Neural crest cell (in vitro differentiated cells): ENCODE results near the gene TMEM161A. TPM values are rescaled to one million over a fixed set of nuclear protein-coding genes. Genes with fewer than 3 reads are reported as not detected.

Experiments
- DNase-seq: peaks from one replicate; pipeline ENCODE4 v3.0.0; 2021; ENCODE audit warnings: low read depth, mixed read lengths, low spot score
- H3K27ac Mint-ChIP-seq: one replicate; pipeline ENCODE4 v1.8.0; 2021; ENCODE audit warnings: mild to moderate bottlenecking, mixed read lengths; ENCODE audit not compliant: unreplicated experiment
- H3K27me3 Mint-ChIP-seq: 2 replicates; pipeline ENCODE4 v1.8.0; 2021; ENCODE audit warnings: low read depth, mild to moderate bottlenecking, mixed read lengths
- H3K36me3 Mint-ChIP-seq: 2 replicates; pipeline ENCODE4 v1.8.0; 2021; ENCODE audit warnings: low read depth, mild to moderate bottlenecking, mixed read lengths
- H3K4me1 Mint-ChIP-seq: 2 replicates; pipeline ENCODE4 v1.8.0; 2021; ENCODE audit warnings: mixed read lengths
- H3K4me3 Mint-ChIP-seq: one replicate; pipeline ENCODE4 v1.8.0; 2021; ENCODE audit warnings: mild to moderate bottlenecking, mixed read lengths
- H3K9me3 Mint-ChIP-seq: 2 replicates; pipeline ENCODE4 v1.8.0; 2021; ENCODE audit warnings: mixed read lengths
- long read RNA-seq: library from polyadenylated mRNA; unstranded; transcript quantifications from one replicate; pipeline ENCODE4 v2.0.0, GENCODE V29; 2020
- total RNA-seq: library from RNA; stranded (reverse); gene quantifications from 2 replicates; pipeline ENCODE4 v1.2.1, GENCODE V29; 2021
- TF ChIP-seq, protein P1 (sequence below): fragments of 200-600 bp; sonication (generic); conservative IDR thresholded peaks from 2 replicates; pipeline ENCODE4 v1.5.0; 2021; ENCODE audit warnings: antibody characterized with exemption, mild to moderate bottlenecking

TMEM161A gene
- 42.8 and 44.8 TPM in 2 replicates for total RNA-seq
- long read RNA-seq, transcript TMEM161A-201 (12 exons, 1,820 nt): major isoform, 7 of 12 reads
- long read RNA-seq, partial matches to known transcripts: 1 of 12 reads
- long read RNA-seq, other reads (novel, unspliced or antisense): 3 of 12 reads

DNA sequence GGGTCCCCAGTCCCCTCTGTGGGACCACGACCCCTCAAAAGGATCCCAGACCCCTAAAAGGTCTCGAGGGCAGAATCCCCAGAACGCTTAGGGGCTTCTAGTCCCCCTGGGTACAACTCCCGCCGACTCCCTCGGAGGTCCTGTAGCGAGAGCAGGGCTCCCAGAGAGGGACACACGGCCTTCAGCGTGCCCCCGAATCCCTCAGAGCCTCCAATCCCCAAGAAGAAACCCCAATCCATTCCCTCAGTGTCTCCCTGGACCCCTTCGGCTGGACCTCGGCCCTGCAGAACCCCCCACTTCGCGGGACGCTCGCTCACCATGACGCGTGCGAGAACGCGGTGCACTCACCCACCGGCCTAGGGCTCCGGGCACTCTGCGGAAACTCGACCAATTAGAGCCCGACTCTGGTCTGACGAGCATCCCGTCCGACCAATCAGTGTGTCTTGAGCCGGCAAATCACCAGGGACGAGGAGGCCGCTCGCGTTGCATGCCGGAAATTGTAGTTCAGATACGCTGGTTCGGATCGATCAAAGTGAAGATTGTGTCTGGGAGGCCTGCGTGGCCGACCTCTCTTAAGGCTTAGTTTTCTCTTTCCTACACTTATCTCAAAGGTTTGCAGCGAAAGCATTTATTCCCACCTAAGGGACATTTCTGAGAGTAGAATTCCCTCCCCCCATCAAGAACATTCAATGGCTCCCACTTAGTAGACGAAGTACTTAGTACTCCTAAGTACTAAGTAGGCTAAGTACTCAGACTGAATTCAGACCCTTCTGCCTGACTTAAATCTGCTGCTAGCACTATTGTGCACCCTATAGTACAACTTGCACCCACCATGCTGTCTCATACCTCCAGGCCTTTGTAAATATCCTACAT, at the start of gene TMEM161A:
Gene TMEM161A (minus strand): TSS at position 370 of the 873 bp plus-strand sequence. CDS start 50 bp downstream, at position 320.
- Mint-ChIP-seq H3K4me3 (peak within 1 kb of the TSS; percentile 98), H3K9me3 (peaks cover 3% of the 10 kb centered on the region), H3K27ac (peak within 1 kb of the TSS; percentile 99), H3K36me3 (no peaks in the 10 kb centered on the region), H3K27me3 (peaks cover 5% of the 10 kb centered on the region), H3K4me1 (peaks cover 21% of the 10 kb centered on the region)
- peak; percentile 97 for DNase-seq
- TF ChIP-seq, protein P1, sequence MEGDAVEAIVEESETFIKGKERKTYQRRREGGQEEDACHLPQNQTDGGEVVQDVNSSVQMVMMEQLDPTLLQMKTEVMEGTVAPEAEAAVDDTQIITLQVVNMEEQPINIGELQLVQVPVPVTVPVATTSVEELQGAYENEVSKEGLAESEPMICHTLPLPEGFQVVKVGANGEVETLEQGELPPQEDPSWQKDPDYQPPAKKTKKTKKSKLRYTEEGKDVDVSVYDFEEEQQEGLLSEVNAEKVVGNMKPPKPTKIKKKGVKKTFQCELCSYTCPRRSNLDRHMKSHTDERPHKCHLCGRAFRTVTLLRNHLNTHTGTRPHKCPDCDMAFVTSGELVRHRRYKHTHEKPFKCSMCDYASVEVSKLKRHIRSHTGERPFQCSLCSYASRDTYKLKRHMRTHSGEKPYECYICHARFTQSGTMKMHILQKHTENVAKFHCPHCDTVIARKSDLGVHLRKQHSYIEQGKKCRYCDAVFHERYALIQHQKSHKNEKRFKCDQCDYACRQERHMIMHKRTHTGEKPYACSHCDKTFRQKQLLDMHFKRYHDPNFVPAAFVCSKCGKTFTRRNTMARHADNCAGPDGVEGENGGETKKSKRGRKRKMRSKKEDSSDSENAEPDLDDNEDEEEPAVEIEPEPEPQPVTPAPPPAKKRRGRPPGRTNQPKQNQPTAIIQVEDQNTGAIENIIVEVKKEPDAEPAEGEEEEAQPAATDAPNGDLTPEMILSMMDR: no peak

DNA sequence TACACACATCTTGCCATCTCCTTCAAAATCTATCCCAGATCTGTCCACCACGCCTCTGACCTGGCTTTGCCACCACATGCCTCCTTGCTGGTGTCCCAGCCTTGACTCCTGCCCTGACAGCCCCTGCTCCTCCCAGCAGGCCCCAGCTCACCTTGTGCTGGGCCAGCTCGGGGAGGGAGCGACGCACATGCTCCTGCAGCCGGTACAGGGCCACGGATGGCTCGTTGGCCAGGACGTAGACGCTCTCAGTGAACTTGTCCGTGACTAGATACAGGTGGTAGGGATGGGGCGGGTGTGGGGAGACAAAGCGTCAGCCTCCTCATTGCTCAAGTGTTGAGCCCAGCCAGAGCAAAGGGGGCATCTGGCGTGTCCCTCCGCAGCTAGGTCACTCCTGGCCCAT, 48.5 kb upstream of the TMEM161A start:
- Mint-ChIP-seq H3K9me3 (no peaks in the 10 kb centered on the region), H3K27ac (no peak overlapping the region), H3K36me3 (peaks cover 8% of the 10 kb centered on the region), H3K4me3 (peak overlapping the region; percentile 79), H3K4me1 (peaks cover 17% of the 10 kb centered on the region), H3K27me3 (no peaks in the 10 kb centered on the region)
- TF ChIP-seq, protein P1: no peak
- no peak for DNase-seq

DNA sequence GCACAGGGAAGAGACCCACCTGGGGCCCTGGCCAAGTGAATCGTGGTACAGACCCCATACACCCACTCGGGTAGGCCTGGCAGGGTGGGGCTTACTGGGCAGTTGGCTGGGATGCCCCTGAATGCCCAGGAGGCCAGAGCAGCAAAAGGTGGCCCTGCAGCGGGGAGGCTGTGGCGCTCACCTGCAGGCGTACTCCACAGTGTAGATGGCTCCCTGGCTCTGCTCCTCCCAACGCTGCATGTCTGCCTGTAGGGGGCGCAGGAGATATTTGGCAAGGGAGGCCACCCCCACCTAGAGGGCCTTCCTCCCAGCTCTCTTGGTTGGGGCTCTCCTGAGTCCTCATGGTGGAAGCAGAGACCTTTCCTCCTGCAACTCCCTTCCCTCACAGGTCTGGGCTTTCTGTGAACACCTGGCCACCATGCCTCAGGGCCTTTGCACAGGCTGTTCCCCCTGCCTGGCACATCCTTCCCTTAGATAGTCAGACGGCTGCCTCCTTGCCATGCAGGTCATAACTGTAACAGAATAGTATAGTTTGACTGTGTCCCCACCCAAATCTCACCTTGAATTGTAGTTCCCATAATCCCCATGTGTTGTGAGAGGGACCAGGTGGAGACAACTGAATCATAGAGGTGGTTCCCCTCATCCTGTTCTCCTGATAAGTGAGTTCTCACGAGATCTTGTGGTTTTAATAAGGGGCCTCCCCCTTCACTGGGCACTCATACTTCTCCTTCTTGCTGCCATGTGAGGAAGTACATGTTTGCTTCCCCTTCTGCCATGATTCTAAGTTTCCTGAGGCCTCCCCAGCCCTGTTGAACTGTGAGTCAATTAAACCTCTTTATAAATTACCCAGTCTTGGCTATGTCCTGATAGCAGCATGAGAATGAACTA, 47.8 kb upstream of the TMEM161A start:
- Mint-ChIP-seq H3K9me3 (no peaks in the 10 kb centered on the region), H3K36me3 (peaks cover 8% of the 10 kb centered on the region), H3K4me1 (peaks cover 11% of the 10 kb centered on the region), H3K27ac (peak overlapping the region; percentile 22), H3K27me3 (no peaks in the 10 kb centered on the region), H3K4me3 (peak overlapping the region; percentile 79)
- DNase-seq: peak; percentile 61
- TF ChIP-seq, protein P1: peak; percentile 69

DNA sequence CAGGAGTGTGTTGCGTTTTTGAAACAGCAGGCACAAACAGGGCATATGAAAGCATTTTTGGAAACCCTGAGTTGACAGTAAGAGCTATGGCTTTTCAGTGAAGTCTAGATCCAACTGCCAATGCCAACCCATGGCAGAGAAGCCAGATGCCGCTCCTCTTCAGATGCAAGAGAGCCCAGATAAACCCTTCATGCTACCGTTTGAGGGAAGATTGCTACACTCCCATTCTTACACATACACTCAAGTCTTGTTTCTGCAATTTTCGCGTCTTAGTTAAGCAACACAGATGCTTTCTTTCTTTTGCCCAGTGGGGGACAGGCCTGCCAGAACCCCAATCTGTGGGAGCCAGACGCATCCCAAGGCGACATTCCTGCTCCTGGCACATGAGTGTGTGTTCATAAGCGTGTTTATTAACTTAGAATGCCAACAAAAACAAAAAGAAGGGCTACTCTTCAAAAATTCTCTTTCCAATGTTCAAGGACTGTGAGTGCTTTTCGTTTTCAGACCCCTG, 43.3 kb upstream of the TMEM161A start:
- Mint-ChIP-seq H3K27me3 (no peaks in the 10 kb centered on the region), H3K4me1 (peaks cover 5% of the 10 kb centered on the region), H3K27ac (no peak overlapping the region), H3K36me3 (peaks cover 9% of the 10 kb centered on the region), H3K4me3 (no peak overlapping the region), H3K9me3 (no peaks in the 10 kb centered on the region)
- TF ChIP-seq, protein P1: no peak
- DNase-seq: no peak
